Posterior vena cava (tissue), 2 donors: Measurements from ENCODE around the gene RAB6B. TPM values are rescaled to one million over a fixed set of nuclear protein-coding genes. Genes with fewer than 3 reads are reported as not detected.

Source experiments
- DNase-seq: peaks from one replicate; pipeline ENCODE4 v3.0.0-alpha.2; 2020; ENCODE audit warnings: low spot score
- intact Hi-C, 2 donors: fragments of 100-400 bp; cut with DNase I; formaldehyde crosslinking; loops; one replicate each; pipeline versions ENCODE4 v1.14.1 to v1.14.2; 2022 to 2023
- total RNA-seq, 2 donors: library from RNA; stranded (reverse); fragmentation: NEBNext Ultra II Directional; extraction: Animal tissue kit (Norgen Biotek cat#: 25700); gene quantifications; one replicate each; pipeline ENCODE4 v1.2.1, GENCODE V29; 2021
- donor health status: DM: yes; HTN: yes; CAD: no.
- donor health status: DM: yes; HTN: yes; CAD: no.

RAB6B gene
- total RNA-seq, 2 donors from 2014 or later, result 6.9 to 8.9 TPM

DNA sequence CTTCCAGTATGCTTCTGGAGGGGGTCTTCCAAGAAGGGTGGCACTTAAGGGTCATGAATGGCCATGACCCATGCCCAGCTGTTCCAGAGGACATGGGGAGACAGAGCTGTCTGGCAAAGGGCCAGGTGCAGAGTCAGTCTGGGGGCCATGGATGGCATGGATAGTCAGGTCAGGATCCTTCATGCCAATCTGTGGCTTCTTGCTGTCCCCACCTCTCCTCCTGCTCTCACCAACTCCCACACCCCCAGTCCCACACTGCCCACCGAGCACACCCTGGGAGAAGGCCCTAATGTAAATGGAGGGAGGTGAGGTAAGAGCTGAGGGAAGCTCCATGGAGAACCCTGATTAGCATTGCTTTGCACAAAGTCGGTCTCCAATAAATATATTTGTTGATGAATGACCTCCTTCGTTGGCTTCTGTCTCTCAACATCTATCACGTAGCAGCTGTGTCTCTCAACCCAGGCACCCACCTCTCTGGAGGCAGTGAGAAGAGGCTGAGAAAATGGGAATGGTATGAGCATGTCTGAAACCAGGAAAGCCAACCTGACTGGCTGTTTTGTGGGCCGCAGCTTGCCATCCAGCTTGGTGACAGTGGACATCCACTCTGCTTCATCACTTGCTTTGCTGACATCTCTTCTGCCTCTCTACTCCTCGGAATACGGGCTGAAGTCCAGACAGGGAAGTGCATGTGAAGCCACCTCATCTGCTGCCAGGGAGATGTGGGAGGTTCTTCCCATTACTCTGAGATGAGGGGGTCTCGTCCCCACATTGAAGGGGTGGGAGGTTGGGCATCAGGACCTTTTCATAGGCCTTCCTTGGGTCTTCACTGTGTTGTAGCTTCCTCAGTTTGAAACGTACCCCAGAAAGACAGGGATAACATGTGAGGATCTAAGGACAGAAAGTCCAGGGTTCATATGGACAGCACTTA is 37.7 kb upstream of the RAB6B start:
- DNase-seq, result peak; percentile 69
- intact Hi-C loops, result no loop called here

GRCh38 chr3:133932009-133932408 is 36.3 kb upstream of the RAB6B start:
- intact Hi-C loops, result no loop called here

GRCh38 chr3:133931084-133931483 is 35.4 kb upstream of the RAB6B start:
- intact Hi-C loops, result no loop called here
- DNase-seq, result no peak

More at GRCh38 chr3:133932009-133932408, 36.3 kb upstream of the RAB6B start:
- DNase-seq, result no peak

- intact Hi-C loops, result no loop called here
- DNase-seq, result no peak
These were observed 34.8 kb upstream of the RAB6B start for GRCh38 chr3:133930341-133930933.

- no peak for DNase-seq
- intact Hi-C loops, result no loop called here
These were observed 33.4 kb upstream of the RAB6B start for GRCh38 chr3:133928903-133929607.

DNA sequence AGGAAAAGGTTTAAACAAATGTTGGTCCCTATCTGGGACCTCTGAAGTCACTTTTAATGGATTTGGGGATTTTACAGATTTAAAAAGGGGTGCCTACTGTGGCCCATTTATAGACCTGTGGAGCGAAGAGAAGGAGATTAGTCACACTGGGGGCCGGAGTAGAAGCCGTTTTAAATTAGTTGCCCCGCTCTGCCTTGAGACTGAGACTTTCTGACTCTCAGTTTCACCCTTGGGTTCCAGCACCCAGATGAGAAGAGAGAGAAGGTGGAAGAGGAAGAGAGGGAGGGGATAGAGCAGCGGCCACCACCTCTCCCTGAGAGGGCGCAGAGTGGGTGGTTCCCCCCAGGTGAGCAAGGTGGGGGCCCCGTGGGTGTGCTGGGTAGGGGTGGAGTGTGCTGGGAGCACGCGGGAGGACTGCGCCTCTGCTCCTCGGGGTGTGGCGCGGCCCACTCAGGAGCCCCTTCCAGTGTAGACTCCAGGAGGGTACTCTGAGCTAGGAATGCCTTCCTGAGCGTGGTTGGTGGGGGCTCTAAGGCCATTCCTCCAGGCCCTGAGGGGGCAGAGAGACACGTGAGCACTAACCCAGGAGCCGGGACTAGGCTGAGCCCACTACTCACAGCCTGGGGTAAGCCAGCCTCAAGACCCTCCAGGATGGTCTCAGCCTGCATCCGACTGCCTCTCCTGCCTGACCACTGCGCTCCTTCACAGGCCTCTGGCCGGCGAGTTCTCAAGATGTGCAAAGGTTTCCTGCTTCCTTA is 32.6 kb upstream of the RAB6B start:
- no peak for DNase-seq
- intact Hi-C loops, result no loop called here

DNA sequence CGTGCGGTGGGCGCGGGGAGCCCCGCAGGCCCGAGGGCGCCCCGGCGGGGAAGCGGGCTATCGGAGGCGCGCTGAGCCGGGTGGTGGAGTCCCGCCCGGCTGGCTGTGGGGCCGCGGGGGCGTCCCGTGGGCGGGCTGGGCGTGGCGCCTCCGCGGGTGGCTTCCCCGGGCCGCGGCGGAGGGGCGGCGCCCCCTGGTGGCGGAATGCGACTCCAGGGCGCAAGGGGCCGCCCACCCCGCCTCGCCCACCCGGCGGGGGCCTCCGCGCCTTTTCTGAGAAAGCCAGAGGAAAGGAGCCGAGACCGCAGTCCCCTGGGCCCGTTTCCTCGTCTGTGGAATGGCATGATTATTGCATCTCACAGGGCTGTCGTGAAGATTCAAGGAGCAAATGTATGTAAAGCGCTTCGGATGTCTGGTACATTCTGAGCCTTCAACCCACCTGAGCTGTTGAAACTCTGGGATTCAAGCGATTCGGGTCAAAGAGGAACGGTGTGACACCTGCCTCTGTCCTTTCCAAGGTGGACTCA is 31.9 kb upstream of the RAB6B start:
- intact Hi-C loops, result loop anchor here in 1 of 2 donors (2.0 kb wide), 1 partner anchor 111 kb away; no protein-coding TSS in a partner anchor
- DNase-seq, result peak; percentile 85

DNA sequence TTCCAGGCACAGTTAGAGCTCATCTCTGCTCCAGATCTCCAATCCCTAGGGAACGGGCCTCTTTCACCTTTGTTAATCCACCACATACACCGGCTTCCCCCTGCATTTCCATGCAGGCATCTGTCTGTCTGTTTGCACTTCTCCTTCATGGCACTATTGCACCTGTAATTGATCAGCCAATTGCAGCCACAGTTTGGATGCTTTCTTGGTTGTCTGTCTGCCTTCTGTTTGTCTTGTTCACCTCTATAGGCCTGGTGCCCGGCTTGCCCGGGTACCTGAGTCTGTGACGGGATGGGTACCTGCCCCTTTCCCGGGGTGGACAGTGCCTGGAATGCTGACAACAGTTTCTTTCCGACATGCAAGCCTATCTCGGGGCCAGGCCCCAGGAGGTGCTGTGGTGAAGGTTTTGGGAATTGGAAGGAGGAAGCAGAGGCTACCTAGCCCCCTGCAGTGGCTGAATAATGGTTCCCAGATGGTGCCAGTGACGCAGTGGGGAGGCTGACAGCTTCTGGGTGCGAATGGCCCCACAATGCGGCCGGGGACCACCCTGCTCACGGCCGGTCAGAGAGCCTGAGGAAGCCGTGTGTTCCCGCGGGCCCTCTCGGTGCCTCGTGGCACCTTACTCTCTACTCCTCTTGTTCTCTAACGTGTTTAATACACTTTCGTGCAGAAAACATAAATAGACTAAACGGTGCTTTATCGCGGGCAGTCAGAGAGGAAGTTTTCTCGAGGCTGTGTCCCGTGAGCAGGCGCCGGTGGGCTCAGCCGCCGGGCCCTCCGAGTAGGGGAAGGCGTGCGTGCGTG is 31.3 kb upstream of the RAB6B start:
- DNase-seq, result no peak
- intact Hi-C loops, result loop anchor here in 1 of 2 donors (2.0 kb wide), 1 partner anchor 110 kb away; no protein-coding TSS in a partner anchor

- DNase-seq, result no peak
- intact Hi-C loops, result loop anchor here in 1 of 2 donors (2.0 kb wide), 1 partner anchor 109 kb away; no protein-coding TSS in a partner anchor
These were observed 30.5 kb upstream of the RAB6B start for GRCh38 chr3:133925960-133926735.

- no peak for DNase-seq
- intact Hi-C loops, result no loop called here
These were observed 28.4 kb upstream of the RAB6B start for GRCh38 chr3:133924041-133924440.

GRCh38 chr3:133921592-133921991 is 25.9 kb upstream of the RAB6B start:
- no peak for DNase-seq
- intact Hi-C loops, result no loop called here

- no peak for DNase-seq
- intact Hi-C loops, result no loop called here
These were observed 21.5 kb upstream of the RAB6B start for GRCh38 chr3:133917144-133917543.

GRCh38 chr3:133915685-133916658 is 20.3 kb upstream of the RAB6B start:
- intact Hi-C loops, result no loop called here
- DNase-seq, result no peak

DNA sequence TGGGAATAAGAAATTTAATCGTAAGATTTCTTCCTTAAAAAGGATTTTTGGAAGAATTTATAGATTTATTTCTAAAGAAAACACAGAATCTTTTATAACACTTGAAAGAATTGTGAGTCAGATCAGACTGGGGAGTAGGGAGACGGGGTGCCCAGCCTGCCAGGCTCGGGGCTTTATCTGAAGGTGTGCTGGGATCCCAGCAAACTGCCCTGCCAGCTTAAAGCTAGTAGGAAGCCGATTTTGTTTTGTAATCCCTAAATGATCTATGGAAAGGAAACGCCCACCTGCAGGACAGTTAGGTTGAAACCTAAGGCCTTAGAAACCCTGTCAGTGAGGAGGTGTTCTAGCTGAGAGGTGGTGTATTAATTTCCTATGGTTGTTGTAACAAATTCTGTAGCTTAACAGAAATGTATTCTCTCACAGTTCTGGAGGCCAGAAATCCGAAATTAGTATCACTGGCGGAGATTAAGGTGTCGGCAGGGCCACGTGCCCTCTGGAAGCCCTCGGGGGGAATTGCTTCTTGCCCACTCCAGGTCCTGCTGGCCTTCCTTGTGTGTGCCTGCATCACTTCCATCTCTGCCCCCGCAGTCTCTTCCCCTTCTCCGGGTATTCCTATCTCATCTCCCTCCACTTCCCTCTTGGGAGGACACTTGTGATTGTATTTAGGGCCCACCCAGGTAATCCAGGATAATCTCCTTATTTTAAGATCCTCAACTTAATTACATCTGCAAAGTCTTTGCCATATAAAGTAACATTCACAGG is 19.3 kb upstream of the RAB6B start:
- intact Hi-C loops, result no loop called here
- no peak for DNase-seq

DNA sequence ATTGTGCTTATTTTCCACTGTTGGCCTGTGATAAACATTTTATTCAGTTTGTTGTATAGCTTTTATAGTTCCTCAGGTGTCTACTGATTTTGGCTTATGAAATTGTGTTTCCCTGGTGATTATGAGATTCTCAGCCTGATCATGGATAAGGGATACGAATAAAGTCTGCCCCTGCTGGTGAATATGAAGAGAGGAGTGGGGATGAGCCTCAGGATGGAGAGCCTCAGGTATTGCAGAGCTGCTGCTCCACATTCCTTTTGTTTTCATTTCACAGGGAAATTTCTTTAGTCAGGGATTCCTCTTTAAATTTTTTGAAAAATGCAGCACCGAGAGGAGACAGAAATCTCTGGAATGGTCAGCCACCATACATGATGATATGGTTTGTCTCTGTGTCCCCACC is 14.7 kb upstream of the RAB6B start:
- intact Hi-C loops, result no loop called here
- DNase-seq, result no peak

GRCh38 chr3:133905376-133905775 is 9.7 kb upstream of the RAB6B start:
- DNase-seq, result no peak
- intact Hi-C loops, result no loop called here
